PC-3 (cell line): Measurements from ENCODE around the gene BANK1.

Source experiments
- CTCF ChIP-seq: fragments of 300-600 bp; sonication (generic); conservative IDR thresholded peaks from 2 replicates; pipeline ENCODE4 v1.5.1; 2017; ENCODE audit warnings: antibody characterized with exemption, low read depth, mild to moderate bottlenecking, low read length
- EZH2 ChIP-seq: fragments of 300-600 bp; sonication (generic); IDR thresholded peaks from one replicate; pipeline ENCODE4 v1.6.1; 2017; ENCODE audit warnings: antibody characterized with exemption, mild to moderate bottlenecking, low read length; ENCODE audit not compliant: unreplicated experiment
- EZH2phosphoT487 ChIP-seq: fragments of 300-600 bp; sonication (generic); IDR thresholded peaks from 2 replicates; pipeline ENCODE4 v1.6.1; 2018; ENCODE audit warnings: mild to moderate bottlenecking, antibody characterized with exemption, low read length, borderline replicate concordance

DNA sequence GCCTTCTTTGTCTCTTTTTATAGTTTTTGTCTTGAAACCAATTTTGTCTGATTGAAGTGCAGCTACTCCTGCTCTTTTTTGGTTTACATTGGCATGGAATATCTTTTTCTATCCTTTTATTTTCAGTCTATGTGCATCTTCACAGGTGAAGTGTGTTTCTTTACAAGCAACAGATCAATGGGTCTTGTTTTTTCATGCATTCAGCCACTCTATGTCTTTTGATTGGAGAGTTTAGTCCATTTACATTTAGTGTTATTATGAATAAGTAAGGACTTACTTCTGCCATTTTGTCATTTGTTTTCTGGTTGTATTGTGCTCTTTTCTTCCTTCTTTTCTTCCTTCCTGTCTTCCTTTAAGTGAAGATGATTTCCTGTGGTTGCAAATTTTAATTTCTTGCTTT is 330.3 kb downstream of the BANK1 start:
- TF ChIP-seq CTCF (no peak), EZH2phosphoT487 (no peak), EZH2 (no peak)
